Bronchial epithelial cell (primary cell): Measurements from ENCODE around the gene ACP7. TPM values are rescaled to one million over a fixed set of nuclear protein-coding genes. Genes with fewer than 3 reads are reported as not detected.
"Not testable (repeated sequence)": the region's sequence is repeated elsewhere in the genome, so short reads cannot be mapped to it uniquely, and the experiment has no call there.

Source experiments
- DNase-seq: peaks from one replicate; pipeline ENCODE4 v3.0.0-alpha.2; 2010; ENCODE audit warnings: low read depth
- FAIRE-seq: peaks from 2 replicates; lab custom pipeline; 2011; peaks lifted over from hg19 to GRCh38; lab: Jason Lieb, UNC
- H3K27me3 ChIP-seq: 2 replicates; pipeline ENCODE4 v1.5.1; 2011; ENCODE audit warnings: low read length; ENCODE audit not compliant: control insufficient read depth, insufficient read depth
- H3K36me3 ChIP-seq: 2 replicates; pipeline ENCODE4 v1.5.1; 2011; ENCODE audit warnings: low read length; ENCODE audit not compliant: control insufficient read depth, insufficient read depth
- H3K4me3 ChIP-seq: 2 replicates; pipeline ENCODE4 v1.5.1; 2011; ENCODE audit warnings: mild to moderate bottlenecking, low read depth, low read length, control low read depth
- CTCF ChIP-seq: IDR thresholded peaks from 2 replicates; pipeline ENCODE4 v1.5.1; 2011; ENCODE audit warnings: mild to moderate bottlenecking, moderate library complexity, low read length, control low read depth, inconsistent platforms; ENCODE audit not compliant: insufficient read depth, severe bottlenecking
- total RNA-seq: library from RNA; depleted of rRNA; stranded (reverse); fragments of >200 nt; gene quantifications from 2 replicates; pipeline ENCODE4 v1.2.1, GENCODE V29; 2014

The ACP7 gene
- total RNA-seq, 1 donor from 2014 or later, result 0.53 TPM

GRCh38 chr19:39111593-39112199, 27.5 kb downstream of the ACP7 start:
- peak; percentile 18 for DNase-seq

GRCh38 chr19:39112338-39112890, 28.2 kb downstream of the ACP7 start:
- H3K27me3 ChIP-seq, result no peaks in the 10 kb centered on the region
- H3K36me3 ChIP-seq, result no peaks in the 10 kb centered on the region
- no peak for TF ChIP-seq CTCF
- H3K4me3 ChIP-seq, result no peak overlapping the region
- FAIRE-seq (peak; percentile 47), DNase-seq (peak; percentile 83)

More at GRCh38 chr19:39111593-39112199, 27.5 kb downstream of the ACP7 start:
- no peak for TF ChIP-seq CTCF
- no peaks in the 10 kb centered on the region for H3K36me3 ChIP-seq
- no peak overlapping the region for H3K4me3 ChIP-seq
- no peak for FAIRE-seq
- H3K27me3 ChIP-seq, result no peaks in the 10 kb centered on the region

GRCh38 chr19:39113199-39113598, 29.0 kb downstream of the ACP7 start:
- no peak for TF ChIP-seq CTCF
- H3K27me3 ChIP-seq, result no peaks in the 10 kb centered on the region
- FAIRE-seq, result no peak

GRCh38 chr19:39115105-39115847, 31.1 kb downstream of the ACP7 start:
- DNase-seq, result no peak
- no peaks in the 10 kb centered on the region for H3K36me3 ChIP-seq
- TF ChIP-seq CTCF, result no peak
- H3K27me3 ChIP-seq, result no peaks in the 10 kb centered on the region
- no peak overlapping the region for H3K4me3 ChIP-seq
- no peak for FAIRE-seq

More at GRCh38 chr19:39113199-39113598, 29.0 kb downstream of the ACP7 start:
- DNase-seq, result no peak
- Histone ChIP-seq H3K36me3 (no peaks in the 10 kb centered on the region), H3K4me3 (no peak overlapping the region)

- not testable (repeated sequence) for DNase-seq, FAIRE-seq
These were observed 32.9 kb downstream of the ACP7 start for GRCh38 chr19:39117023-39117422.

GRCh38 chr19:39119830-39120229, 35.7 kb downstream of the ACP7 start:
- no peak for DNase-seq
- no peaks in the 10 kb centered on the region for H3K27me3 ChIP-seq
- no peak overlapping the region for H3K4me3 ChIP-seq
- no peak for FAIRE-seq
- no peaks in the 10 kb centered on the region for H3K36me3 ChIP-seq
- no peak for TF ChIP-seq CTCF

More at GRCh38 chr19:39117023-39117422, 32.9 kb downstream of the ACP7 start:
- not testable (repeated sequence) for H3K4me3 ChIP-seq, H3K27me3 ChIP-seq, H3K36me3 ChIP-seq
